Measurements from ENCODE around the gene OPN3.

Gene OPN3

DNA sequence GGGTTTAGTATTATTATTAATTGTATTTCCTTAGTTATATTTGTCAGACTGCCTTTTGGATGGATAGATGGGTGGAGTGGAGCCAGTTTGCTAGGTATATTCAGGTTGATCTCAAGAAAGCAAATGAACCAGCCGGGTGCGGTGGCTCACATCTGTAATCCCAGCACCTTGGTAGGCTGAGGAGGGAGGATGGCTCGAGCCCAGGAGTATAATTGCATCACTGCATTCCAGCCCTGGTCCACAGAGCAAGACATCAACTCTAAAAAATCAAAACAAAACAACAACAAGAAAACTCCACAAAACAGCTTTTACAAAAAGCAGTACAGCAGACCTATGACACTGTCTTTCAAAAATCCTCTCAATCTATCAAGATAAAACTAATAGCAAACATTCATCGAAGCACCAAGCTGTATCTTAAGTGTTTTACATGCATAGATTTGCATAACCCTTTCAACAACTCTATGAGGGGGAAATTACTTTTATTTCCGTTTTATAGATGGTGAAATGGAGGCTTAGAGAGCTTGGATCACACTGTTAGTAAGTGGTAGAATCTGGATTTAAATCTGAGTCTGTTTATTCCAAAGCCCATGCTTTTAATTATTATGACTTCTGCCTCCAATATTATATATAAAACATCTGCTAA, 82.5 kb downstream of the OPN3 start:
- H3K4me3 ChIP-seq (ENCODE audit: low read depth, low read length): no peak overlapping the region
- no peak for DNase-seq (ENCODE audit: low read depth)
- TF ChIP-seq, protein P1, sequence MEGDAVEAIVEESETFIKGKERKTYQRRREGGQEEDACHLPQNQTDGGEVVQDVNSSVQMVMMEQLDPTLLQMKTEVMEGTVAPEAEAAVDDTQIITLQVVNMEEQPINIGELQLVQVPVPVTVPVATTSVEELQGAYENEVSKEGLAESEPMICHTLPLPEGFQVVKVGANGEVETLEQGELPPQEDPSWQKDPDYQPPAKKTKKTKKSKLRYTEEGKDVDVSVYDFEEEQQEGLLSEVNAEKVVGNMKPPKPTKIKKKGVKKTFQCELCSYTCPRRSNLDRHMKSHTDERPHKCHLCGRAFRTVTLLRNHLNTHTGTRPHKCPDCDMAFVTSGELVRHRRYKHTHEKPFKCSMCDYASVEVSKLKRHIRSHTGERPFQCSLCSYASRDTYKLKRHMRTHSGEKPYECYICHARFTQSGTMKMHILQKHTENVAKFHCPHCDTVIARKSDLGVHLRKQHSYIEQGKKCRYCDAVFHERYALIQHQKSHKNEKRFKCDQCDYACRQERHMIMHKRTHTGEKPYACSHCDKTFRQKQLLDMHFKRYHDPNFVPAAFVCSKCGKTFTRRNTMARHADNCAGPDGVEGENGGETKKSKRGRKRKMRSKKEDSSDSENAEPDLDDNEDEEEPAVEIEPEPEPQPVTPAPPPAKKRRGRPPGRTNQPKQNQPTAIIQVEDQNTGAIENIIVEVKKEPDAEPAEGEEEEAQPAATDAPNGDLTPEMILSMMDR (IDR thresholded peaks at IDR 0.05; ENCODE audit: insufficient read depth, low read depth, low read length, missing control alignments): no peak

DNA sequence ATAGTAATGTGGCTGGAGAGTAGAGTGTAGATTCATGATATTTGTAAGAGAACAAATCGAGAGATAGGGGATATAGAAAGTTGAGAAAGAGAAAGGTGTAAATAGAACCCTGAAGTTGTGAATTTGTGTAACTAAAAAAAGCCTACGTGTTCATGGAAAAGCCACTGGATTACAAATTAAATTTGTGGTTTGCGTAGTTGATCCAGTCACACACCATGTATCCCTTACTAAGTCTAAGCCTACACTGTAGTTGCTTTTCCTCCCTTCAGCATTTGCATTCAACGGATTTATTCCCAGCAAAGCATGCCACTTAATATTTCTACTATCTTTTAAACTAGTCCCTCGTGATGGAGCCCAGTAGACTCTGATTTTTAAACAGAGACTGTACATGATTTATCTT, 83.1 kb downstream of the OPN3 start:
- no peak overlapping the region for H3K4me3 ChIP-seq (ENCODE audit: low read depth, low read length)
- DNase-seq (ENCODE audit: low read depth): no peak
- TF ChIP-seq, protein P1 (IDR thresholded peaks at IDR 0.05; ENCODE audit: insufficient read depth, low read depth, low read length, missing control alignments): no peak

DNA sequence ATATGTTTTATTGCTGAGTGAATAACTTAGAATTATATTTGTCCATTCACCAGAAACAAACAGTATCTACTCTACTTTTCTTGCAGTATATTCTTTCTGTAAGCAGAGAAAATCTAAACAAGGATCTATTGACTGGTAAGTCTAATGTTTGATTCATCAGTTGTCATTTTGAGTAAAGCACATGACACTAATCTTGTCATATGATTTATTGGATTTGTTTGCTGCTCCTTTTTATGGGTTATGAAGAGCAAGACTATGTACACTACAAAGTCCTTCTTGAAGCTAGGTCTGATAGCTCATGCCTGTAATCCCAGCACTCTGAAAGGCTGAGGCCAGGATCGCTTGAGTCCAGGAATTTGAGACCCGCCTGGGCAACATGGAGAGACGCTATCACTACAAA, 84.6 kb downstream of the OPN3 start:
- no peak overlapping the region for H3K4me3 ChIP-seq (ENCODE audit: low read depth, low read length)
- TF ChIP-seq, protein P1 (IDR thresholded peaks at IDR 0.05; ENCODE audit: insufficient read depth, low read depth, low read length, missing control alignments): no peak
- DNase-seq (ENCODE audit: low read depth): no peak

DNA sequence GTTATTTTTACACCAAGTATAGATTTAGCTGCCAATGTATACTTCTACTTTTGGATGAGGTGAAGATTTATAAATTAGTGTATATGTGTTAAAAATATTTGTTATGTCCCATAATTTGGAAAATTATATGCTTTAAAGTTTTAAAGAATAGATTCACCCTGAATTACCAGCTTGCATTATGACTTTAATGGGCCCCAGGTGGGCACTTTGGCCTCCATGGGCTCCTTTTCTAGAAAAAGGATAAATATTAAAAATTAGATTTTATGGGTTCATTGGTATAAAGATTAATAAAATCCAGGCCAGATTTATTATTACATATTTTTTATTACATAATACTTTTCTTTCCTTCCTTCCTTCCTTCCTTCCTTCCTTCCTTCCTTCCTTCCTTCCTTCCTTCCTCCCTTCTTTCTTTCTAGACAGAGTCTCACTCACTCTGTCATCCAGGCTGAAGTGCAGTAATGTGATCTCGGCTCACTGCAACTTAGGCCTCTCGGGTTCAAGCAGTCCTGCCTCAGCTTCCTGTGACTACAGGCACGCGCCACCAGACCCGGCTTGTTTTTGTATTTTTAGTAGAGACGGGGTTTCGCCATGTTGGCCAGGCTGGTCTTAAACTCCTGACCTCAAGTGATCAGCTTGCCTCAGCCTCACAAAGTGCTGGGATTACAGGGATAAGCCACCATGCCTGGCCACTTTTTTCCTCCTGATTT, 86.1 kb downstream of the OPN3 start:
- no peak overlapping the region for H3K4me3 ChIP-seq (ENCODE audit: low read depth, low read length)
- DNase-seq (ENCODE audit: low read depth): no peak
- TF ChIP-seq, protein P1 (IDR thresholded peaks at IDR 0.05; ENCODE audit: insufficient read depth, low read depth, low read length, missing control alignments): no peak

DNA sequence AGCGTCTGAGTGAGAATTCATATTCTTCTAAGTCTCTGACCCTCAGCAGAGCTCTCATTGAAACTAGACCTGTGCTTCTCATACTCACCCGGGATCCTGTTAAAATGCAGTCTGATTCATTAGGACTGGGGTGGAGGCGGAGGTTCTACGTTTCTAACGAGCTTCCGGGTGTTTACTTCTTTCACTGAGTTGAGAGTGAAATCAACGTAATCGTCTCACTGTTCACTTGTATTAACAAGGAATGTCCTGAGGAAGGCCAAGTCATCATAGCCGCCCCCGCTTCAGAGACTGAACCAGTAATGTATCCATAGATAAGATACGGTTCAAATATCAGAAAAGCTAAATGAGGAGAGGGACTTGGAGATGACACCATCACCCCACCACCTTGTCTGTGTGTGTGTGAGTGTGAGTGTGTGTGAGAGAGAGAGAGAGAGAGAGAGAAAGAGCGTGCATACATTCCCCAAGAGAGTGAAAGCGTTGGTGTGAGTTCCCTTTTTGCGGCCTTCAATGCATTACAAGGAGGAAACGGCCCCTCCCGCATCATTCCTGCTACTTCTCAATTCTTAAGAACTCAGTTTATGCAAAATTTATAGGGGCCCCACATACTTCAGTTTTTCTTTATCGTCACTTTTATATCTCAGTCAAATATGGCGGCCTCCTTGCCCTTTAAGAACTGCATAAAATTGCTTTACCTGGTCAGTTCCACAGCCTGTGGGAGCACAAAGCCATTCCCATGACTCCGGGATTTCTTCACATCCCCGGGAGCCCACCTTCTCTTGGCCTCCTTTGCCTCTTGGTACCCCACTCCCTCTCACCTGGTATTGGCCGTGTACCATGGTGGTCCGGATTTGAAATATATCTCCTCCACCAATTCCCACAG, 88.2 kb downstream of the OPN3 start:
- TF ChIP-seq, protein P1 (IDR thresholded peaks at IDR 0.05; ENCODE audit: insufficient read depth, low read depth, low read length, missing control alignments): no peak
- H3K4me3 ChIP-seq (ENCODE audit: low read depth, low read length): peak overlapping the region; percentile 36
- peak; percentile 78 for DNase-seq (ENCODE audit: low read depth)

DNA sequence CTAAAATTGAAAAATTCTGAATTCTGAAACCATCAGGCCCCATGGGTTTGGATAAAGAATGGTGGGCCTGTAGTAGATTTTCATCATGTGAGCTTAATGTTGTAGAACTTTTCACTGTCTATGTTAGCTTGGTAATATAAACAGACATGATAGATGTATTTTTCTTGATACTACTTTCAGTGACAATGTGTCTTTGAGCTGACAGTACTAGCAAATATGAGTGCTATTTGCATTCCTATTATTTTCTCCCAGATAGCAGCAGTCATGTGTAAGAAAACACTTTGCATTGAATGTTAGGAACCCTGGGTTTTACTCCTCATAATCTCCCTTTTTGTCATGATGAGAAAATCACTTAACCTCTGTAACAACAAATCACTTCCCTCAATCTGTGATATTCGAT, 89.9 kb downstream of the OPN3 start:
- TF ChIP-seq, protein P1 (IDR thresholded peaks at IDR 0.05; ENCODE audit: insufficient read depth, low read depth, low read length, missing control alignments): no peak
- H3K4me3 ChIP-seq (ENCODE audit: low read depth, low read length): no peak overlapping the region

More for the DNA sequence above, 89.9 kb downstream of the OPN3 start:
- DNase-seq (ENCODE audit: low read depth): no peak

All from GM12865 (cell line).